ENCODE measurements around the gene ITLN1.
"Not testable (repeated sequence)": the region's sequence is repeated elsewhere in the genome, so short reads cannot be mapped to it uniquely, and the experiment has no call there.

DNA sequence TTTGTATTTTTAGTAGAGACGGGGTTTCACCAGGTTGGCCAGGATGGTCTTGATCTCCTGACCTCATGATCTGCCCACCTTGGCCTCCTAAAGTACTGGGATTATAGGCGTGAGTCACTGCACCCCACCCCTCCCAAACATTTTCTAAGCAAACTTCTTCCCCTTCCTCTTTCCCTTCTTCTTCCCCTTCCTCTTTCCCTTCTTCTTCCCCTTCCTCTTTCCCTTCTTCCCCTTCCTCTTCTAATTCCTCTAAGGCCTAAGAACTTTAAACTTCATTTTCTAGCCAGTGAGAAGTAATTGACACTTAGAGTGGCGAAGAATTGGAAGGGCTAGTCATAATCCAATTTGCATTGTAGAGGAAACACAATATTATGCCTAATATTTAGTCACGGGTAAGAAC lies 9.4 kb downstream of the ITLN1 start:
- TF ChIP-seq, protein P1, sequence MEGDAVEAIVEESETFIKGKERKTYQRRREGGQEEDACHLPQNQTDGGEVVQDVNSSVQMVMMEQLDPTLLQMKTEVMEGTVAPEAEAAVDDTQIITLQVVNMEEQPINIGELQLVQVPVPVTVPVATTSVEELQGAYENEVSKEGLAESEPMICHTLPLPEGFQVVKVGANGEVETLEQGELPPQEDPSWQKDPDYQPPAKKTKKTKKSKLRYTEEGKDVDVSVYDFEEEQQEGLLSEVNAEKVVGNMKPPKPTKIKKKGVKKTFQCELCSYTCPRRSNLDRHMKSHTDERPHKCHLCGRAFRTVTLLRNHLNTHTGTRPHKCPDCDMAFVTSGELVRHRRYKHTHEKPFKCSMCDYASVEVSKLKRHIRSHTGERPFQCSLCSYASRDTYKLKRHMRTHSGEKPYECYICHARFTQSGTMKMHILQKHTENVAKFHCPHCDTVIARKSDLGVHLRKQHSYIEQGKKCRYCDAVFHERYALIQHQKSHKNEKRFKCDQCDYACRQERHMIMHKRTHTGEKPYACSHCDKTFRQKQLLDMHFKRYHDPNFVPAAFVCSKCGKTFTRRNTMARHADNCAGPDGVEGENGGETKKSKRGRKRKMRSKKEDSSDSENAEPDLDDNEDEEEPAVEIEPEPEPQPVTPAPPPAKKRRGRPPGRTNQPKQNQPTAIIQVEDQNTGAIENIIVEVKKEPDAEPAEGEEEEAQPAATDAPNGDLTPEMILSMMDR (IDR thresholded peaks at IDR 0.05), result not testable (repeated sequence)
- TF ChIP-seq ZFX (IDR thresholded peaks at IDR 0.05; ENCODE audit: borderline replicate concordance), result not testable (repeated sequence)
